B cell (primary cell): ENCODE data around the gene SRRM4. TPM values are rescaled to one million over a fixed set of nuclear protein-coding genes. Genes with fewer than 3 reads are reported as not detected.

ENCODE experiments used
- ATAC-seq: fragments of 200-7000 bp; cut with Tn5 transposase; one replicate; pipeline ENCODE4 v1.10.0; 2021; ENCODE audit warnings: low read depth, mild to moderate bottlenecking, moderate number of reproducible peaks, moderate library complexity
- CTCF ChIA-PET: fragments of 350-600 bp; sonication (Branson Sonifier 250); formaldehyde crosslinking; loops from one replicate; lab custom pipeline; 2021; ENCODE audit warnings: antibody characterized with exemption, inconsistent platforms; lab: Charles Lee
- POLR2A ChIA-PET: fragments of 350-600 bp; sonication (Branson Sonifier 250); formaldehyde crosslinking; loops from one replicate; lab custom pipeline; 2021; ENCODE audit warnings: antibody characterized with exemption; lab: Charles Lee
- DNase-seq: peaks from one replicate; pipeline ENCODE4 v3.0.0; 2013
- H2AFZ ChIP-seq: 2 replicates; pipeline ENCODE4 v1.6.1; 2012; ENCODE audit warnings: mild to moderate bottlenecking, low read depth, low read length; ENCODE audit not compliant: insufficient read depth, poor library complexity, severe bottlenecking
- H3K27ac ChIP-seq, 2 donors: 1 replicate in 1 of 2; 2 replicates in 1 of 2; pipeline ENCODE4 v1.5.1; 2012 to 2013; ENCODE audit warnings: low read length in 2 of 2, mild to moderate bottlenecking in 2 of 2, moderate library complexity in 1 of 2
- H3K27me3 ChIP-seq, 4 experiments: fragments of 200-600 bp in 1 of 4; sonication (generic) in 1 of 4; replicated peaks in 1 of 4; 1 replicate in 2 of 4; 2 replicates in 2 of 4; pipeline versions ENCODE4 v1.6.1 to v1.7.0; 2013 to 2016; ENCODE audit warnings: low read length in 3 of 4, mild to moderate bottlenecking in 2 of 4, mixed read lengths in 1 of 4, moderate library complexity in 1 of 4; ENCODE audit not compliant: insufficient read depth in 4 of 4, control insufficient read depth in 3 of 4; ENCODE audit errors: control extremely low read depth in 1 of 4
- H3K36me3 ChIP-seq, 2 experiments: replicated peaks in 1 of 2; 1 replicate in 1 of 2; 2 replicates in 1 of 2; pipeline versions ENCODE4 v1.6.1 to v1.7.1; 2013; ENCODE audit warnings: low read length in 1 of 2; ENCODE audit not compliant: insufficient read depth in 2 of 2, control insufficient read depth in 1 of 2; ENCODE audit errors: control extremely low read depth in 1 of 2, extremely low read depth in 1 of 2
- H3K4me1 ChIP-seq, 2 donors: fragments of 200-600 bp in 1 of 2; sonication (generic) in 1 of 2; 1 replicate in 1 of 2; 2 replicates in 1 of 2; pipeline versions ENCODE4 v1.5.1 to v1.6.1; 2013 to 2017; ENCODE audit warnings: low read length in 2 of 2; ENCODE audit not compliant: control insufficient read depth in 2 of 2, insufficient read depth in 2 of 2
- H3K4me2 ChIP-seq: replicated peaks from 2 replicates; pipeline ENCODE3; 2012; ENCODE audit warnings: mild to moderate bottlenecking, low read depth, low read length; ENCODE audit not compliant: poor library complexity, severe bottlenecking
- H3K4me3 ChIP-seq, 5 experiments: fragments of 200-600 bp in 1 of 5; sonication (generic) in 1 of 5; 1 replicate in 3 of 5; 2 replicates in 2 of 5; pipeline versions ENCODE4 v1.5.1 to v1.7.0; 2011 to 2016; ENCODE audit warnings: low read length in 4 of 5, mild to moderate bottlenecking in 4 of 5, low read depth in 2 of 5, control low read depth in 1 of 5, moderate library complexity in 1 of 5; ENCODE audit not compliant: insufficient read depth in 1 of 5; ENCODE audit errors: control extremely low read depth in 1 of 5, extremely low read depth in 1 of 5
- H3K79me2 ChIP-seq: fragments of 200-600 bp; sonication (generic); one replicate; pipeline ENCODE4 v1.6.0; 2016; ENCODE audit warnings: low read length; ENCODE audit not compliant: control insufficient read depth, insufficient read depth
- H3K9ac ChIP-seq: fragments of 200-600 bp; sonication (generic); 2 replicates; pipeline ENCODE4 v1.6.1; 2017; ENCODE audit warnings: mild to moderate bottlenecking, low read length, moderate library complexity
- H3K9me3 ChIP-seq, 3 donors: one replicate each; pipeline versions ENCODE4 v1.6.1 to v1.7.1; 2013; ENCODE audit warnings: low read length in 2 of 3; ENCODE audit not compliant: control insufficient read depth in 2 of 3, insufficient read depth in 1 of 3; ENCODE audit errors: control extremely low read depth in 1 of 3
- H4K20me1 ChIP-seq: 2 replicates; pipeline ENCODE4 v1.6.0; 2012; ENCODE audit warnings: mild to moderate bottlenecking, low read length; ENCODE audit not compliant: insufficient read depth, control insufficient read depth, poor library complexity, severe bottlenecking
- H3K27ac Mint-ChIP-seq: one replicate; pipeline ENCODE4 v1.8.0; 2021; ENCODE audit warnings: mixed read lengths
- H3K27me3 Mint-ChIP-seq: one replicate; pipeline ENCODE4 v1.8.0; 2021; ENCODE audit warnings: mixed read lengths
- H3K4me1 Mint-ChIP-seq: one replicate; pipeline ENCODE4 v1.8.0; 2021; ENCODE audit warnings: mixed read lengths
- H3K4me3 Mint-ChIP-seq: one replicate; pipeline ENCODE4 v1.8.0; 2021; ENCODE audit warnings: mixed read lengths
- H3K9me3 Mint-ChIP-seq: one replicate; pipeline ENCODE4 v1.8.0; 2022; ENCODE audit warnings: mixed read lengths; ENCODE audit not compliant: insufficient read depth
- CTCF ChIP-seq: fragments of 200-600 bp; IDR thresholded peaks from one replicate; pipeline ENCODE4 v1.8.0; 2022; ENCODE audit warnings: antibody characterized with exemption, mild to moderate bottlenecking
- EZH2 ChIP-seq: IDR thresholded peaks from 2 replicates; pipeline ENCODE4 v1.6.1; 2012; ENCODE audit warnings: borderline replicate concordance, low read depth, mild to moderate bottlenecking, moderate library complexity, low read length; ENCODE audit not compliant: insufficient read depth, poor library complexity, severe bottlenecking
- WGBS: methylation state at CpG from one replicate; pipeline ENCODE4 v1.1.5; 2013; ENCODE audit warnings: missing lambda C conversion rate; ENCODE audit not compliant: insufficient coverage; 5-methylcytosine and 5-hydroxymethylcytosine counted together
- intact Hi-C: fragments of 100-400 bp; cut with micrococcal nuclease; formaldehyde crosslinking; loops from one replicate; pipeline ENCODE4 v1.10.0; 2022
- polyA plus RNA-seq: library from polyadenylated mRNA; depleted of rRNA; stranded (reverse); fragments of >200 nt; gene quantifications from 2 replicates; pipeline ENCODE4 v1.2.3, GENCODE V29; 2012
- total RNA-seq, 2 donors: library from RNA; stranded (reverse); fragments of 120-200 nt in 1 of 2; gene quantifications; 1 replicate in 1 of 2; 2 replicates in 1 of 2; pipeline versions ENCODE4 v1.2.3 to v1.2.4, GENCODE V29; 2013 to 2022

Gene SRRM4
- total and polyA plus RNA-seq, 2 donors (not counting 1 experiment from before 2014, with no cell fraction given): not detected

GRCh38 chr12:119051474-119051873 lies 70.1 kb downstream of the SRRM4 start:
- Histone ChIP-seq H2AFZ (no peak overlapping the region), H4K20me1 (no peaks in the 10 kb centered on the region), H3K4me2 (no peak overlapping the region), H3K79me2 (no peaks in the 10 kb centered on the region), H3K27me3 (no peaks in the 10 kb centered on the region), H3K9me3 (no peaks in the 10 kb centered on the region), H3K27ac (no peak overlapping the region), H3K4me3 (no peak overlapping the region), H3K9ac (no peak overlapping the region), H3K4me1 (no peaks in the 10 kb centered on the region), H3K36me3 (no peaks in the 10 kb centered on the region)
- H3K27me3 Mint-ChIP-seq: no peaks in the 10 kb centered on the region
- no CpG with 5 or more reads among the region's 4 CpGs for WGBS
- peaks cover 8% of the 10 kb centered on the region for H3K9me3 Mint-ChIP-seq
- ATAC-seq (no peak), DNase-seq (no peak)
- CTCF ChIA-PET: no interaction called here
- TF ChIP-seq EZH2 (no peak), CTCF (no peak)
- intact Hi-C loops: no loop called here
- H3K4me1 Mint-ChIP-seq: no peaks in the 10 kb centered on the region
- no peak overlapping the region for H3K4me3 Mint-ChIP-seq
- H3K27ac Mint-ChIP-seq: no peak overlapping the region
- POLR2A ChIA-PET: no interaction called here

GRCh38 chr12:119052001-119052400 lies 70.7 kb downstream of the SRRM4 start:
- intact Hi-C loops: no loop called here
- WGBS: 91% methylated on average over 3 of the region's 5 CpGs
- Histone ChIP-seq H3K4me1 (no peaks in the 10 kb centered on the region), H3K27me3 (no peaks in the 10 kb centered on the region), H3K4me3 (no peak overlapping the region), H2AFZ (no peak overlapping the region), H3K36me3 (no peaks in the 10 kb centered on the region), H3K27ac (no peak overlapping the region), H3K4me2 (no peak overlapping the region), H3K79me2 (no peaks in the 10 kb centered on the region), H3K9ac (no peak overlapping the region), H4K20me1 (no peaks in the 10 kb centered on the region), H3K9me3 (no peaks in the 10 kb centered on the region)
- H3K9me3 Mint-ChIP-seq: peaks cover 5% of the 10 kb centered on the region
- POLR2A ChIA-PET: no interaction called here
- H3K27me3 Mint-ChIP-seq: no peaks in the 10 kb centered on the region
- CTCF ChIA-PET: no interaction called here
- ATAC-seq: no peak
- no peaks in the 10 kb centered on the region for H3K4me1 Mint-ChIP-seq
- H3K4me3 Mint-ChIP-seq: no peak overlapping the region
- DNase-seq: no peak
- H3K27ac Mint-ChIP-seq: no peak overlapping the region
- TF ChIP-seq CTCF: no peak
- no peak for TF ChIP-seq EZH2
